ENCODE data around the gene TTI1.
A peak's percentile ranks its signal among the peaks of the same experiment; 100 is the strongest.

GRCh38 chr20:38057351-38057972 is 24.2 kb upstream of the TTI1 start:
- TF ChIP-seq TAF1 (IDR thresholded peaks at IDR 0.05; ENCODE audit: low read depth), result no peak
- peak; percentile 79 for TF ChIP-seq CTCF (IDR thresholded peaks at IDR 0.05; ENCODE audit: poor library complexity, severe bottlenecking)
- peak; percentile 82 for TF ChIP-seq RAD21 (conservative IDR thresholded peaks at IDR 0.05)
- TF ChIP-seq EZH2 (IDR thresholded peaks at IDR 0.05; ENCODE audit: borderline replicate concordance, insufficient read depth, low read length, poor library complexity, severe bottlenecking), result no peak
- peak; percentile 24 for TF ChIP-seq MXI1 (conservative IDR thresholded peaks at IDR 0.05; ENCODE audit: poor library complexity, severe bottlenecking)
- TF ChIP-seq POLR2AphosphoS5 (IDR thresholded peaks at IDR 0.05), result no peak
- TF ChIP-seq REST (IDR thresholded peaks at IDR 0.05; ENCODE audit: borderline replicate concordance), result no peak
- no peak for TF ChIP-seq EP300 (conservative IDR thresholded peaks at IDR 0.05; ENCODE audit: poor library complexity, severe bottlenecking)

Data from neural cell (in vitro differentiated cells).